GM13977 (cell line): ENCODE results near the gene MAGI1.

ENCODE experiments used
- DNase-seq: peaks from one replicate; pipeline ENCODE4 v3.0.0; 2012; ENCODE audit warnings: low spot score
- CTCF ChIP-seq: IDR thresholded peaks from 2 replicates; pipeline ENCODE4 v1.5.1; 2012; ENCODE audit warnings: mild to moderate bottlenecking, control low read depth; ENCODE audit not compliant: insufficient read depth; ENCODE audit errors: extremely low read depth, missing control alignments
- in situ Hi-C: fragments of 300-500 bp; cut with MboI; formaldehyde crosslinking; loops from one replicate; pipeline ENCODE4 v1.12.0; 2022; ENCODE audit warnings: low sequenced_read_pairs, low pct_unique_long_range_greater_than_20kb, mixed read lengths, inconsistent platforms; ENCODE audit not compliant: unreplicated experiment

MAGI1 gene

GRCh38 chr3:65368866-65369265, 669.9 kb downstream of the MAGI1 start:
- TF ChIP-seq CTCF = no peak
- DNase-seq = no peak
- in situ Hi-C loops = no loop called here

- in situ Hi-C loops = no loop called here
- DNase-seq = no peak
- TF ChIP-seq CTCF = no peak
These were observed 676.0 kb downstream of the MAGI1 start for GRCh38 chr3:65362688-65363087.

- in situ Hi-C loops = no loop called here
- no peak for TF ChIP-seq CTCF
These were observed 677.3 kb downstream of the MAGI1 start for GRCh38 chr3:65361448-65361847.

GRCh38 chr3:65356331-65357248, 682.1 kb downstream of the MAGI1 start:
- in situ Hi-C loops = no loop called here
- no peak for TF ChIP-seq CTCF
- DNase-seq = no peak

More at GRCh38 chr3:65361448-65361847, 677.3 kb downstream of the MAGI1 start:
- no peak for DNase-seq

GRCh38 chr3:65354880-65355279, 683.8 kb downstream of the MAGI1 start:
- no peak for DNase-seq
- no peak for TF ChIP-seq CTCF
- in situ Hi-C loops = no loop called here

- DNase-seq = no peak
- in situ Hi-C loops = no loop called here
- TF ChIP-seq CTCF = no peak
These were observed 685.8 kb downstream of the MAGI1 start for GRCh38 chr3:65352951-65353350.
